NCI-H146 treated with DMSO at 0.1 percent for 48 hours (cell line): ENCODE results near the gene LMF1.

Experiments
- DNase-seq: peaks from one replicate; lab custom pipeline; 2025; ENCODE audit not compliant: unreplicated experiment; lab: John Stamatoyannopoulos, UW

LMF1 gene

GRCh38 chr16:915546-915945 is 55.2 kb downstream of the LMF1 start:
- no peak for DNase-seq

- no peak for DNase-seq
These were observed 56.3 kb downstream of the LMF1 start for GRCh38 chr16:914440-914839.

DNA sequence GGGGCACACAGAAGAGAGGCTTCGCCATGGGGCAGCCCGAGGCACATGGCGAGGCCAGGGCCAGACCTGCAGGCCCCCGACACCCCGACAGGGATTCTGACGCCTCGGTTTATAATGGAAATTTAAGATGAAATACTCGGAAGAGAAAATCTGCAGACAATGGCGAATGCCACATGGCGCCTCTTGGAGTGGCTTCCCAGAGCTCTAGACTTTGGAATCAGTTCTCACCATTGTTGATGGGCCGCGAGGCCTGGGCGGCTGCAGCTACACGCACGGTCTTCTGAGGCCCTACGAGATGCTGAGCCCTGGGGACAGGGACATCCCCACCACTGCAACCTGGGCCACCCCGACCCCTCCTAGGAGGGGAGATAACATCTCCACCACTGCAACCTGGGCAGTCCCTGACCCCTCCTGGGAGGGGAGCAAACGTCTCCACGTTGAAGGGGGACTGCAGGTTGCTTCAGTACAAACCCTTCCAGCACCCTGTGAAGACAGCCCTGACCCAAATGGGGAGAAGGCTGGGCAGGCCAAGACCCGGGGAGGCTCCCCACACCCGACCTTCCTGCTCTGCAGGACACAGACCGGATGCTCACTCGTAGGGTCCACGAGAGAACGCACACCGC is 56.9 kb downstream of the LMF1 start:
- no peak for DNase-seq

GRCh38 chr16:912684-913613 is 57.8 kb downstream of the LMF1 start:
- no peak for DNase-seq

DNA sequence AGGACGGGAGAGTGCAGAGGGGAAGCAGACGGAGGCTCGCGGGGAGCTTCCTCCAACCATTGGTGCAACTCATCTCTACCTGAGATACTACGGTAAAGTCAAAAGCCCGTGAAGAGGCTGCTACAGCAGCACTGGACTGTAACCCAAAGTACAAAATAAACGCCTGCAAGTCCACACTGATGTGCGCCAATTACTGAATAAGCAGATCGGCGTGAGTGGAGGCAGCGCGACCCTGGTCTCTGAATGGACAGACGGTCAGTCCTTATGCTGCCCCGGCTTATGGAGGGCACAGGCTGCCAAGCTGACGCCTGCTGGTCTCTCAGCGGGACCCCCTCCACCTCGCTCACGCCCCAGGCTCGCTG is 58.5 kb downstream of the LMF1 start:
- DNase-seq, result no peak

- no peak for DNase-seq
These were observed 59.0 kb downstream of the LMF1 start for GRCh38 chr16:911604-912321.

GRCh38 chr16:911101-911500 is 59.7 kb downstream of the LMF1 start:
- no peak for DNase-seq

- no peak for DNase-seq
These were observed 60.6 kb downstream of the LMF1 start for GRCh38 chr16:910181-910580.

DNA sequence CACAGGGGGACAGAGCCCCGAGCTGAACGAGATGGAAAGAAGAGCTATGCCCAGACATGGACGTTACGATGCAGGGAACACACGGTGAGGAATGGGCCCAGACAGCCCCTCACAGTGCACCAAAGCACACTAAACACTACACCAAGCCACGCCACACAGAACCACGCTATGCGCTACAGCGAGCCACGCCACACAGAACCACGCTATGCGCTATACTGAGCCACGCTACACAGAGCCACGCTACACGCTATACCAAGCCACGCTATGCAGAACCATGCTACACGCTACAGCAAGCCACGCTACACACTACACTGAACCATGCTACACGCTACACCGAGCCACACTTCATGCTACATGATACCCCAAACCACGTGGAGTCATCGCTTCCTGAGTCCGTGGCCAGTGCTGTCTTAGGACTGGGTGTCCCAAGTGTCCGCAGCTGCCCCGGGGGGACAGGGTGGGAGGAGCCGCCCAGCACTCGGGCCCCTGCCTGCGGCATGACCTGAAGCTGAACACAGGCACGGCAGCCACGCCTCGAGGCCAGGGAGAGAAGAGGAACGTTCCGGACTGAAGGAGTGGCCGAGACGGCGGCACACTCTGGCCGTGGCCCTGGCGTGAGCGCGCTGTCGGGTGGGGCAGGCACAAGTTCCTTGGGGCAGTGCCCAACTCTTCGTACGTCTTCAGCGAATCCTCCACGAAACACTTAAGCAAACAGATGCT is 61.3 kb downstream of the LMF1 start:
- no peak for DNase-seq

- no peak for DNase-seq
These were observed 62.1 kb downstream of the LMF1 start for GRCh38 chr16:908526-909155.

DNA sequence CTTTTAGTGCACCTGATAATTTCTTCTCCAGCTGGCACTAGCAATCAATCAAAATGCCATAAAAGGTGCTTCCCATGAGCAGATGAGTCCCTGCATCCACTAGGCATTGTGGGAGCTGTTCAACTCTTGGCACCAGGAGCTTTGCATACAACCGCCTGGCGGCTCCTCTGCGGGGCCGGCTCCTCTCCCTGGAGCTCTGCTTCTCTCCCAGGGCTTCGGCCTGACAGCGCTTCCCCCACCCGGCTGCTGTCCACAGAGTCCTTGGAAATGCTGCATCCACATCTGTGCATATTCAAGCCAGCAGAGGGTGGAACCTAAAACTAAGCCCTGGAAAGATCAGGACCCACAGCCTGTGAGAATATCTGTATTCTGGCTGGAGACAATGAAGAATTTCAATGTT is 62.9 kb downstream of the LMF1 start:
- peak; percentile 26 for DNase-seq

- DNase-seq, result no peak
These were observed 63.4 kb downstream of the LMF1 start for GRCh38 chr16:907361-907760.

DNA sequence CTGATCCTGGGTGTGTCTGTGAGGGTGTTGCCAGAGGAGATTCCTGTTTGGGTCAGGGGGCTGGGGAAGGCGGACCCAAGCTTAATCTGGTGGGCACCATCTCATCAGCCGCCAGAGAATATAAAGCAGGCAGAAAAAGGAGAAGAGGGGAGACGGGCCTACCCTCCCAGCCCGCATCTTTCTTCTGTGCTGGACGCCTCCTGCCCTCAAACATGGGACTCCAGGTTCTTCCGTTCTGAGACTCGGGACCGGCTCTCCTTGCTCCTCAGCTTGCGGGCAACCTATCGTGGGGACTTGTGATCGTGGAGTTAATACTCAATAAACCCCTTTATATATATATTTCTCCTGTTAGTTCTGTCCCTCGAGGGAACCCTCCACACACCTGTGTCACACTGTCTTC is 64.5 kb downstream of the LMF1 start:
- DNase-seq, result no peak

GRCh38 chr16:901715-902601 is 68.8 kb downstream of the LMF1 start:
- no peak for DNase-seq

DNA sequence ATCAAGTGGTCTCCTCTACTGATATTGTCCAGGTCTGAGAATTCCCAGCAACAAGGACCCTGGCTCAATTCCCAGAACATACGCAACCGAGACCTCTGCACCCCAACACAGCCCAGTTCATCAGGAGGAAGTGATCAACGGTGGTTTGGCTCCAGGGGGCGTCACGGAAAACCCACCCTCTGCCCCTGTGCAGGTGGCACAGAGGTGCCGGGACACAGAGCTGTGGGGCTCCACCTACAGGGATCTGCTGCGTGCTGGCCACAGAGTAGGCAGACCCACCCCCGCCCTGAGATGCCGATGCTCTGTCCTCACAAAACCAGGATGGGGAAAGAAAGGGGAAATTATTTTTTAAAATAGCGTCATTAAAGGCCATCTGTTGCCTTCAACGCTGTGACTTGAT is 69.6 kb downstream of the LMF1 start:
- no peak for DNase-seq

GRCh38 chr16:900211-900610 is 70.6 kb downstream of the LMF1 start:
- DNase-seq, result no peak

DNA sequence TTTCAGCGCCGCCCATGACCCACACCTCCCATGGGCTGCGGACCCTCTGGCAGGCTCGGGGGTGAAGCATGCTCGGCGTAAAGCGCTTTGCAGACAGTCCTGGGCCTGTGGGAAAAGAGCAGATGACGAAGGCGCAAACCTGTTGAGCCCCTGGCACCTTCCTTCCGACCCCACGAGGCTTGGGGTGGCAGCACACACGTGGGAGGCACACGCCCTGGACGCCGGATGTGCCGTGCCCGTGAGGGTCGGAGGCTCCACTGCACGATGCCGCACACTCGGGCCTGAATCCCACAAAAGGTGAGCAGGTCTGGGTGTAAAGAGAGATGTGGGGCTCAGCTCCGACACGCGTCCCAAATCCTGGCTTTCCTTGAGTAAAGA is 71.1 kb downstream of the LMF1 start:
- DNase-seq, result no peak

- no peak for DNase-seq
These were observed 71.8 kb downstream of the LMF1 start for GRCh38 chr16:898761-899682.

- no peak for DNase-seq
These were observed 72.6 kb downstream of the LMF1 start for GRCh38 chr16:898216-898615.
